Gastrocnemius medialis (tissue), 4 donors: ENCODE results near the gene CPED1.

Experiments
- POLR2A ChIP-seq, 2 donors: fragments of 450-650 bp; IDR thresholded peaks; one replicate each; pipeline ENCODE4 v1.6.1; 2017; ENCODE audit warnings: antibody characterized with exemption in 2 of 2, mild to moderate bottlenecking in 2 of 2, moderate library complexity in 2 of 2
- TF ChIP-seq, protein P1 (sequence below), 5 experiments: fragments of 450-650 bp in 3 of 5; fragments of 200-600 bp in 2 of 5; sonication (generic) in 2 of 5; IDR thresholded peaks in 4 of 5; conservative IDR thresholded peaks in 1 of 5; 1 replicate in 4 of 5; 2 replicates in 1 of 5; pipeline ENCODE4 v1.5.1; 2016 to 2019; ENCODE audit warnings: antibody characterized with exemption in 5 of 5, mild to moderate bottlenecking in 3 of 5, moderate library complexity in 3 of 5

DNA sequence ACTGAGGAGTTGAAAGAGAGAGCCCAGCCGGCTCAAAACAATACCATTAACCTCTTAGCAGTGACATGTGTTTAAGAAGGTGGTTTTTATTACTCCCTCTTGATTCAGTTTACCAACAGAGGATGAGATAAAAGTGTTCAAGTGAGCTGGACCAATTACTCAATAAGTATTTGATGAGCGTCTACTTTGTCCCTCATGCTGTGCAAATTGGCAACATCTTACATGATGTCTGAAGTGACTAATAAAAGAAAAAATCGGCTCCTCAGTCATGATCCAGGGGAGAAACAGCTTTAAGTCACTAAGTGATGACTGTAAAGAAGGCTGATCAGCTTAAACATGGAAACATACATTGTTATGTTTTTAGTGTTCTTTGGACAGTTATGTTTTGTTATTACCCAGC is 348.1 kb downstream of the CPED1 start:
- TF ChIP-seq, protein P1, sequence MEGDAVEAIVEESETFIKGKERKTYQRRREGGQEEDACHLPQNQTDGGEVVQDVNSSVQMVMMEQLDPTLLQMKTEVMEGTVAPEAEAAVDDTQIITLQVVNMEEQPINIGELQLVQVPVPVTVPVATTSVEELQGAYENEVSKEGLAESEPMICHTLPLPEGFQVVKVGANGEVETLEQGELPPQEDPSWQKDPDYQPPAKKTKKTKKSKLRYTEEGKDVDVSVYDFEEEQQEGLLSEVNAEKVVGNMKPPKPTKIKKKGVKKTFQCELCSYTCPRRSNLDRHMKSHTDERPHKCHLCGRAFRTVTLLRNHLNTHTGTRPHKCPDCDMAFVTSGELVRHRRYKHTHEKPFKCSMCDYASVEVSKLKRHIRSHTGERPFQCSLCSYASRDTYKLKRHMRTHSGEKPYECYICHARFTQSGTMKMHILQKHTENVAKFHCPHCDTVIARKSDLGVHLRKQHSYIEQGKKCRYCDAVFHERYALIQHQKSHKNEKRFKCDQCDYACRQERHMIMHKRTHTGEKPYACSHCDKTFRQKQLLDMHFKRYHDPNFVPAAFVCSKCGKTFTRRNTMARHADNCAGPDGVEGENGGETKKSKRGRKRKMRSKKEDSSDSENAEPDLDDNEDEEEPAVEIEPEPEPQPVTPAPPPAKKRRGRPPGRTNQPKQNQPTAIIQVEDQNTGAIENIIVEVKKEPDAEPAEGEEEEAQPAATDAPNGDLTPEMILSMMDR (IDR thresholded peaks at IDR 0.05 in 4 of 5, conservative IDR thresholded peaks at IDR 0.05 in 1 of 5), result no peak
- TF ChIP-seq POLR2A (IDR thresholded peaks at IDR 0.05), result no peak
